ENCODE results near the gene SSC5D. TPM values are rescaled to one million over a fixed set of nuclear protein-coding genes. Genes with fewer than 3 reads are reported as not detected.

SSC5D gene
- total RNA-seq, 4 donors from 2014 or later: 0.64 to 6.2 (median 3.0) TPM

DNA sequence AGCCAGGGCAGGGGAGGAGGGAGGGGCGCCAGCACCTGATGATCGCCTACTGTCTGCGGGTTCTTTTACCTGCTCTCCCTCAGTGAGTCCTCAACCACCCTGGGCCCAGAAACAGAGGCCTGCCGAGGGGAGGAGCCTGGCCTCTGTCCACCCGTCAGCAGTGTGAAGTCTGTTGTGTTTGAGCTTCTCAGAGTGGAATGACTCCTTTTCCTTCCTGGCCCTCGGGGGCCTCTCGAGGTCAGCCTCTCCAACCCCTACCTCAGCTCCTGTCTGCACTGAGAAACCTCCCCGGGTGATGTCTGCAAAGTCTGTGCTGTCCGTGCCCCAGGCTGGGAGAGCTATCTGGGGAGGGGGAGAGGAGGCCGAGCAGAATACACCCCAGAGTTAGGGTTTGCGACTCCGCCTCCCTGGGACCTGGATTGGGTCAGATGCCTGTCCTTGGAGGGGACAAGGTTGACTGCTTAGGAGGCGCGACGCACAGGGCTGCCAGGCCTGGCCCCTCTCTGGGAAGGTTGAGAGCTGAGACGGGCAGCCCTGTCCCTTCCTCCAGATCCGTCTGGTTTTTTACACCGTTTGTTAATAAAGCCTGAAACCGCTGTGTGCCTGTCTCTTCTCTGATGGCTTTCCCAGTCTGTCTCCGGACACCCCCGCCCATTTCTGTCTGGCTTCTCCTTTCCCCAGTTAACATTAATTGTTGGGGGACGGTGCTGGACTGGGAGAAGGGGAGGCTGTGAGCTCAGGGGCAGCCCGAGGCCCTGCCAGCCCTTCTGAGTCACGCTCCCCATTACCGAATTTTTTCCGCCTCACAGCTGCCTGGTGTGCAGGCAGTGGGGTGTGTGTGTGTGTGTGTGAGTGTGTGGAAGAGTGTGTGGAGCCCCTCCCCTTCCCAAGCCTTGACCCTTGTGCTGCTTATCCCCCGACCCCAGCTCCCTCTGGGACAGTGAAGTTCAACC lies 989 bp upstream of the SSC5D start:
- H3K4me3 ChIP-seq (ENCODE audit: low read depth, poor library complexity, severe bottlenecking): no peak overlapping the region
- WGBS, 2 donors: 13 to 34% methylated on average over 23 to 24 of the region's 27 CpGs
- intact Hi-C loops (cut with DNase I; ENCODE audit: low total_unique reads): no loop called here
- no peak for DNase-seq (ENCODE audit: low spot score in 2 of 2)
- TF ChIP-seq, protein P1, sequence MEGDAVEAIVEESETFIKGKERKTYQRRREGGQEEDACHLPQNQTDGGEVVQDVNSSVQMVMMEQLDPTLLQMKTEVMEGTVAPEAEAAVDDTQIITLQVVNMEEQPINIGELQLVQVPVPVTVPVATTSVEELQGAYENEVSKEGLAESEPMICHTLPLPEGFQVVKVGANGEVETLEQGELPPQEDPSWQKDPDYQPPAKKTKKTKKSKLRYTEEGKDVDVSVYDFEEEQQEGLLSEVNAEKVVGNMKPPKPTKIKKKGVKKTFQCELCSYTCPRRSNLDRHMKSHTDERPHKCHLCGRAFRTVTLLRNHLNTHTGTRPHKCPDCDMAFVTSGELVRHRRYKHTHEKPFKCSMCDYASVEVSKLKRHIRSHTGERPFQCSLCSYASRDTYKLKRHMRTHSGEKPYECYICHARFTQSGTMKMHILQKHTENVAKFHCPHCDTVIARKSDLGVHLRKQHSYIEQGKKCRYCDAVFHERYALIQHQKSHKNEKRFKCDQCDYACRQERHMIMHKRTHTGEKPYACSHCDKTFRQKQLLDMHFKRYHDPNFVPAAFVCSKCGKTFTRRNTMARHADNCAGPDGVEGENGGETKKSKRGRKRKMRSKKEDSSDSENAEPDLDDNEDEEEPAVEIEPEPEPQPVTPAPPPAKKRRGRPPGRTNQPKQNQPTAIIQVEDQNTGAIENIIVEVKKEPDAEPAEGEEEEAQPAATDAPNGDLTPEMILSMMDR (IDR thresholded peaks at IDR 0.05): no peak
- TF ChIP-seq POLR2A (IDR thresholded peaks at IDR 0.05): no peak

DNA sequence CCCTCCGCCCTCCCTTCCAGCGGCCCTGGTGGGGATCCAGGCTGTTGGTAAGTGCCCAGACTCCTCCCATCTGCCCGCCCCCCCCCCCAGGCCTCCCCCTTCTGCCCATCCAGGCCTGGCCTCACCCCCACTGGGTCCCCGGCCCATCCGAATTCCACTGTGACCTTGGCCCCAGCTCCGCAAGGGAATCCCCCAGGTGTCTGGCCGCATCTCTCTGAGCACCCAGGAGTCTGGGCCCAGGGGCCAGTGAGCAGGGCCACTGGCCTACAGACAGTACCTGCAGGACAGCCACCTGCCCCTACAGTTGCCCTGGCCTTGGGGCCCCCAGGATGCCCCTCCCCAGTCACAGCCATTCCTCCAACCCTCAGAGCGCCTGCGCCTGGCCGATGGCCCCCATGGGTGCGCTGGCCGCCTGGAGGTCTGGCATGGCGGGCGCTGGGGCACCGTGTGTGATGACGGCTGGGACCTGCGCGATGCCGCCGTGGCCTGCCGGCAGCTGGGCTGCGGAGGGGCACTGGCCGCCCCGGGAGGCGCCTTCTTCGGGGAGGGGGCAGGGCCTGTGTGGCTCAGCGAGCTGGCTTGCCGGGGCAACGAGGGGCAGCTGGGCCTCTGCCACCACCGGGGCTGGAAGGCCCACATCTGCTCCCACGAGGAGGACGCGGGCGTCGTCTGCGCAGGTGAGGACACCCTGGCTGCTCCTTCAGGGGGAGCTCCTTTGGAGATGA lies 912 bp downstream of the SSC5D start:
- intact Hi-C loops (cut with DNase I; ENCODE audit: low total_unique reads): no loop called here
- DNase-seq (ENCODE audit: low spot score in 2 of 2): no peak
- TF ChIP-seq, protein P1 (IDR thresholded peaks at IDR 0.05): no peak
- no peak for TF ChIP-seq POLR2A (IDR thresholded peaks at IDR 0.05)
- no peak overlapping the region for H3K4me3 ChIP-seq (ENCODE audit: low read depth, poor library complexity, severe bottlenecking)
- WGBS, 2 donors: 46 to 61% methylated on average over 4 to 32 of the region's 36 CpGs

DNA sequence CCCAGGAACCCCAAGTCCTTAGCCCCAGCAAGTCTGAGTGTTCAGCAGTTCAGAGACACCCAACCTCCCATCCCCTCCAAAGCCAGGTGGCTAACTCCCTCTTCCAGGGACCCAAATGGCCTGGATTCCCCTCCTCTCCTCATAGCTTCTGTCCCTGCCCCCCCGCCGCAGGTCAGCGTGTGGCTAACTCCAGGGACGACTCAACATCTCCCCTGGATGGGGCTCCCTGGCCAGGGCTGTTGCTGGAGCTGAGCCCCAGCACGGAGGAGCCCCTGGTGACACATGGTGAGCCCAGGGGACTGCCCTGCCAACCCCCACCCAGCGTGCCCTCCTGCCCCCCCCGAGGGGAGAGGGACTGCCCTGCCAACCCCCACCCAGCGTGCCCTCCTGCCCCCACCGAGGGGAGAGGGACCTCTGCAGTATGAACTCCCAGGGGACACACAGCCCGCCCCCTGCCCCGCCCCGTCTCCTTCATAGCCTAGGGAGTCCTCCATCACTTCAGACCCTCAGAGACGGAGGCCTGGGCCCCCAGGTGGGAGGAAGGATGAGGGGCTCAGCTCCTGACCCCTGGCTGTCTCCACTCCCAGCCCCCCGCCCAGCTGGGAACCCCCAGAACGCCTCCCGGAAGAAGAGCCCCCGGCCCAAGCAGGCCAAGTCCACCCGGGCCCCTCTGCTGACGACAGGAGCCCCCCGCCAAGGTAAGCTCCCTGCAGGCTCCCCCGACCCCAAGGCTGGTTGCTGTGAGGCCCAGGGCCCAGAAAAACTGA lies 1.7 kb downstream of the SSC5D start:
- no peak for TF ChIP-seq POLR2A (IDR thresholded peaks at IDR 0.05)
- TF ChIP-seq, protein P1 (IDR thresholded peaks at IDR 0.05): no peak
- 72 to 84% methylated on average over 9 to 18 of the region's 21 CpGs for WGBS, 2 donors
- intact Hi-C loops (cut with DNase I; ENCODE audit: low total_unique reads): loop anchor here (10.0 kb wide), 1 partner anchor 345 kb away; the partner anchor contains the start of gene TNNT1
- no peak for DNase-seq (ENCODE audit: low spot score in 2 of 2)
- H3K4me3 ChIP-seq (ENCODE audit: low read depth, poor library complexity, severe bottlenecking): no peak overlapping the region

DNA sequence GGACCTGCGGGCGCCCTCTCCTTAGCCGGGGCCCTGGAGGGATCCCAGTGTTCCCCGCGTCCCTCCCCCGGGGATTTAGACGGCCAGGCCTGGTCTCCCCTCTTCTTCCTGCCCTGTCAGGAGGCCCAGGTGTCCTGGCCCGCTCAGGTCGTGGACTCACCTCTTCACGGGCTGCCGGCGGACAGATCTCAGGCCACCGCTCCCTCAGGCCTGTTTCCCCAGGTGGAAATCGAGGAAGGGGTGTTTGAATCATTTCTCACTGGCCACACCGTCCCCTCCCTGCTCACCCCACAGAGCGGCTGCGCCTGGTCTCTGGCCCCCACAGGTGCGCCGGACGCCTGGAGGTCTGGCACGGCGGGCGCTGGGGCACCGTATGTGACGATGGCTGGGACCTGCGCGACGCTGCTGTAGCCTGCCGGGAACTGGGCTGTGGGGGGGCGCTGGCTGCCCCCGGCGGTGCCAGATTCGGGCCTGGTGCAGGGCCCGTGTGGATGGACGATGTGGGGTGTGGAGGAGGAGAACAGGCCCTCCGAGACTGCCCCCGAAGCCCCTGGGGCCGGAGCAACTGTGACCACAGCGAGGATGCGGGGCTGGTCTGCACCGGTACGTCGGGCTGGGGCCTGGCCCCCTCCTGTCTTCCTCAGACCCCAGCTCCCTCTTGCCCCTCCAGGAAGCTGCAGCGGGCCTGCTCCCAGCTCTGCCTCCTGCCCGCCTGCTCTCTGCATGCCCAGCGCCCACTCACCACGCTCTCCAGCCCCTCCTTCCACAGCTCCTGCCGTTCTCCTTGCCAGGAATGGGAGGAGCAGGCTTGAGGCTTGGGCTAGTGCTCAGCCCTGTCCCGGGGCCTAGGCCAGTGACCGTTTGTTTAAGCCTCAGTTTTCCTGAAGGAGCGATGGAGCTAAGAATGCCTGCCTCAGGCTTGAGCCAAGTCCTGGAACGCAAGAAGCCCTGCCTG lies 2.5 kb downstream of the SSC5D start:
- no peak overlapping the region for H3K4me3 ChIP-seq (ENCODE audit: low read depth, poor library complexity, severe bottlenecking)
- intact Hi-C loops (cut with DNase I; ENCODE audit: low total_unique reads): loop anchor here (10.0 kb wide), 1 partner anchor 346 kb away; the partner anchor contains the start of gene TNNT1
- 68 to 75% methylated on average over 21 to 49 of the region's 52 CpGs for WGBS, 2 donors
- no peak for DNase-seq (ENCODE audit: low spot score in 2 of 2)
- TF ChIP-seq, protein P1 (IDR thresholded peaks at IDR 0.05): no peak
- TF ChIP-seq POLR2A (IDR thresholded peaks at IDR 0.05): no peak
